MM.1S (cell line): ENCODE measurements around the gene RBFOX2.

Experiments
- DNase-seq: peaks from one replicate; pipeline ENCODE4 v3.0.0-alpha.2; 2015
- H2AFZ ChIP-seq: fragments of 300-600 bp; sonication (generic); 2 replicates; pipeline ENCODE4 v1.6.0; 2016; ENCODE audit warnings: antibody characterized with exemption, low read length
- H3F3A ChIP-seq: fragments of 300-600 bp; sonication (generic); 2 replicates; pipeline ENCODE4 v1.6.1; 2016; ENCODE audit warnings: mild to moderate bottlenecking, antibody characterized with exemption, low read length, moderate library complexity, mixed read lengths; ENCODE audit not compliant: insufficient read depth
- H3K27ac ChIP-seq: fragments of 300-600 bp; sonication (generic); 2 replicates; pipeline ENCODE4 v1.5.1; 2016; ENCODE audit warnings: mild to moderate bottlenecking, low read length
- H3K27me3 ChIP-seq: fragments of 300-600 bp; sonication (generic); replicated peaks from 2 replicates; pipeline ENCODE4 v1.6.0; 2016; ENCODE audit warnings: low read length; ENCODE audit not compliant: insufficient read depth
- H3K36me3 ChIP-seq: fragments of 300-600 bp; sonication (generic); replicated peaks from 2 replicates; pipeline ENCODE4 v1.6.1; 2016; ENCODE audit warnings: mild to moderate bottlenecking, low read length, mixed read lengths; ENCODE audit not compliant: insufficient read depth
- H3K4me1 ChIP-seq: fragments of 300-600 bp; sonication (generic); 2 replicates; pipeline ENCODE4 v1.6.1; 2016; ENCODE audit warnings: low read length, mixed read lengths
- H3K4me2 ChIP-seq: fragments of 300-600 bp; sonication (generic); 2 replicates; pipeline ENCODE4 v1.6.0; 2016; ENCODE audit warnings: low read depth, low read length
- H3K4me3 ChIP-seq: fragments of 300-600 bp; sonication (generic); 2 replicates; pipeline ENCODE4 v1.5.1; 2016; ENCODE audit warnings: low read length, mixed read lengths
- H3K79me2 ChIP-seq: fragments of 300-600 bp; sonication (generic); 2 replicates; pipeline ENCODE4 v1.6.1; 2016; ENCODE audit warnings: mixed run types, low read length, mixed read lengths
- H3K9ac ChIP-seq: fragments of 300-600 bp; sonication (generic); 2 replicates; pipeline ENCODE4 v1.6.1; 2016; ENCODE audit warnings: low read length, mixed read lengths
- H3K9me2 ChIP-seq: fragments of 300-600 bp; sonication (generic); replicated peaks from 2 replicates; pipeline ENCODE4 v1.6.1; 2016; ENCODE audit warnings: mild to moderate bottlenecking, low read length, mixed read lengths; ENCODE audit not compliant: insufficient read depth
- H3K9me3 ChIP-seq: fragments of 300-600 bp; sonication (generic); replicated peaks from 2 replicates; pipeline ENCODE4 v1.6.1; 2016; ENCODE audit warnings: mild to moderate bottlenecking, low read length, mixed read lengths; ENCODE audit not compliant: insufficient read depth
- H4K20me1 ChIP-seq: fragments of 300-600 bp; sonication (generic); 2 replicates; pipeline ENCODE4 v1.6.1; 2016; ENCODE audit warnings: mild to moderate bottlenecking, low read length, moderate library complexity, mixed read lengths; ENCODE audit not compliant: insufficient read depth
- EZH2 ChIP-seq: fragments of 300-600 bp; sonication (generic); optimal IDR thresholded peaks from 2 replicates; pipeline ENCODE3; 2017; ENCODE audit warnings: low read depth, mild to moderate bottlenecking, antibody characterized with exemption, low read length, mixed read lengths
- EZH2phosphoT487 ChIP-seq: fragments of 300-600 bp; sonication (generic); IDR thresholded peaks from 2 replicates; pipeline ENCODE4 v1.6.1; 2018; ENCODE audit warnings: antibody characterized with exemption, low read length
- TF ChIP-seq, protein P1 (sequence below): fragments of 300-600 bp; sonication (generic); IDR thresholded peaks from 2 replicates; pipeline ENCODE4 v1.5.1; 2016; ENCODE audit warnings: antibody characterized with exemption, low read length, mixed read lengths

The RBFOX2 gene

GRCh38 chr22:35840302-35840739 is 188.3 kb downstream of the RBFOX2 start:
- Histone ChIP-seq H3K27ac (peak overlapping the region; percentile 45; the same call in 1 of the 2 replicates), H3K79me2 (peaks cover 41% of the 10 kb centered on the region), H4K20me1 (no peaks in the 10 kb centered on the region), H3K9me3 (no peaks in the 10 kb centered on the region), H3K27me3 (no peaks in the 10 kb centered on the region), H3K4me2 (peak overlapping the region; percentile 86; the same call in 1 of the 2 replicates), H3K36me3 (no peaks in the 10 kb centered on the region), H3K9me2 (no peaks in the 10 kb centered on the region), H3F3A (peaks cover 21% of the 10 kb centered on the region), H2AFZ (peak overlapping the region; percentile 60), H3K4me3 (peak overlapping the region; percentile 76), H3K9ac (peak overlapping the region; percentile 54; the same call in 1 of the 2 replicates), H3K4me1 (peaks cover 40% of the 10 kb centered on the region)
- no peak for TF ChIP-seq EZH2
- TF ChIP-seq, protein P1, sequence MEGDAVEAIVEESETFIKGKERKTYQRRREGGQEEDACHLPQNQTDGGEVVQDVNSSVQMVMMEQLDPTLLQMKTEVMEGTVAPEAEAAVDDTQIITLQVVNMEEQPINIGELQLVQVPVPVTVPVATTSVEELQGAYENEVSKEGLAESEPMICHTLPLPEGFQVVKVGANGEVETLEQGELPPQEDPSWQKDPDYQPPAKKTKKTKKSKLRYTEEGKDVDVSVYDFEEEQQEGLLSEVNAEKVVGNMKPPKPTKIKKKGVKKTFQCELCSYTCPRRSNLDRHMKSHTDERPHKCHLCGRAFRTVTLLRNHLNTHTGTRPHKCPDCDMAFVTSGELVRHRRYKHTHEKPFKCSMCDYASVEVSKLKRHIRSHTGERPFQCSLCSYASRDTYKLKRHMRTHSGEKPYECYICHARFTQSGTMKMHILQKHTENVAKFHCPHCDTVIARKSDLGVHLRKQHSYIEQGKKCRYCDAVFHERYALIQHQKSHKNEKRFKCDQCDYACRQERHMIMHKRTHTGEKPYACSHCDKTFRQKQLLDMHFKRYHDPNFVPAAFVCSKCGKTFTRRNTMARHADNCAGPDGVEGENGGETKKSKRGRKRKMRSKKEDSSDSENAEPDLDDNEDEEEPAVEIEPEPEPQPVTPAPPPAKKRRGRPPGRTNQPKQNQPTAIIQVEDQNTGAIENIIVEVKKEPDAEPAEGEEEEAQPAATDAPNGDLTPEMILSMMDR: no peak
- TF ChIP-seq EZH2phosphoT487: no peak
- peak; percentile 79 for DNase-seq

DNA sequence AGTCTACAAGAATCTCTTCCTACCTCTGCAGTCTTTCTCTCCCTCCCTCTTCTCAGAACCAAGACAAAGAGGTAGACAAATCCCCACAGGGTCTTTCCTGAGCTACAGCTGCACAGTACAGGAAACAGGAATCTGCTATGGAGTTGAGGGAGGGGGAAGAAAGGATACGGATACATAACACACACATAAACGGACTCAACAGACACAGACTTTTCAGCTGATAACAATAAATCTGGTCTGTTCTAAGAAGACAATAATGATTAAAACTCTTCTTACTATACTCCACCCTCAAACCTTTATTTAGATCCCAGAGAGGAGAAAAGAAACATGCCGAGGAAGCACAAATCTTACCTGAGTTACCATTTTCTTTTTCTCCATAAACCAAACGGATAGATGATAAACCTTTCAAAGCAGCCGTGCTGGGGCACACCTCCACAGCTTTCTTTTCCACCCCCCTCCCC is 188.8 kb downstream of the RBFOX2 start:
- Histone ChIP-seq H3F3A (peaks cover 21% of the 10 kb centered on the region), H2AFZ (peak overlapping the region; percentile 60), H3K27ac (peak overlapping the region; percentile 45; the same call in 1 of the 2 replicates), H4K20me1 (no peaks in the 10 kb centered on the region), H3K36me3 (no peaks in the 10 kb centered on the region), H3K4me1 (peaks cover 40% of the 10 kb centered on the region), H3K4me2 (peak overlapping the region; percentile 86), H3K9me3 (no peaks in the 10 kb centered on the region), H3K9me2 (no peaks in the 10 kb centered on the region), H3K4me3 (peak overlapping the region; percentile 76), H3K27me3 (no peaks in the 10 kb centered on the region), H3K79me2 (peaks cover 46% of the 10 kb centered on the region), H3K9ac (peak overlapping the region; percentile 54; the same call in 1 of the 2 replicates)
- TF ChIP-seq EZH2phosphoT487 (no peak), EZH2 (no peak)
- TF ChIP-seq, protein P1: no peak
- DNase-seq: no peak

- Histone ChIP-seq H4K20me1 (no peaks in the 10 kb centered on the region), H3K9ac (peak overlapping the region; percentile 54; the same call in 1 of the 2 replicates), H3K9me2 (no peaks in the 10 kb centered on the region), H3K9me3 (no peaks in the 10 kb centered on the region), H3K79me2 (peaks cover 54% of the 10 kb centered on the region), H3F3A (peaks cover 21% of the 10 kb centered on the region), H3K4me3 (peak overlapping the region; percentile 76), H3K4me2 (peak overlapping the region; percentile 86), H3K27ac (peak overlapping the region; percentile 45; the same call in 1 of the 2 replicates), H3K4me1 (peaks cover 40% of the 10 kb centered on the region), H3K27me3 (no peaks in the 10 kb centered on the region), H2AFZ (no peak overlapping the region), H3K36me3 (no peaks in the 10 kb centered on the region)
- TF ChIP-seq, protein P1: peak; percentile 42
- TF ChIP-seq EZH2phosphoT487: no peak
- TF ChIP-seq EZH2: no peak
- no peak for DNase-seq
Measured at GRCh38 chr22:35838855-35839576, 189.6 kb downstream of the RBFOX2 start.
